Vagina (tissue), 2 donors: ENCODE measurements around the gene ASIC3. TPM values are rescaled to one million over a fixed set of nuclear protein-coding genes. Genes with fewer than 3 reads are reported as not detected.

Experiments used
- DNase-seq, 2 donors: peaks; one replicate each; pipeline ENCODE4 v3.0.0-alpha.2; 2017; ENCODE audit errors: extremely low spot score in 2 of 2
- H3K27ac ChIP-seq: fragments of 200-600 bp; sonication (generic); one replicate; pipeline ENCODE4 v1.5.1; 2019
- H3K27me3 ChIP-seq: fragments of 200-600 bp; sonication (generic); one replicate; pipeline ENCODE4 v1.5.1; 2019
- H3K36me3 ChIP-seq, 2 donors: fragments of 200-600 bp; sonication (generic); one replicate each; pipeline ENCODE4 v1.5.1; 2017 to 2019
- H3K4me1 ChIP-seq: fragments of 200-600 bp; sonication (generic); one replicate; pipeline ENCODE4 v1.5.1; 2019
- H3K4me3 ChIP-seq, 2 donors: fragments of 200-600 bp; sonication (generic); 1 replicate in 1 of 2; 2 replicates in 1 of 2; pipeline ENCODE4 v1.5.1; 2016 to 2019
- H3K9me3 ChIP-seq: fragments of 200-600 bp; sonication (generic); one replicate; pipeline ENCODE4 v1.5.1; 2019
- CTCF ChIP-seq, 3 experiments: fragments of 450-650 bp in 2 of 3; fragments of 200-600 bp in 1 of 3; sonication (generic) in 1 of 3; IDR thresholded peaks; one replicate each; pipeline ENCODE4 v1.5.1; 2017 to 2019; ENCODE audit warnings: antibody characterized with exemption in 3 of 3, mild to moderate bottlenecking in 2 of 3, moderate library complexity in 2 of 3
- POLR2A ChIP-seq, 2 donors: fragments of 450-650 bp; IDR thresholded peaks; one replicate each; pipeline ENCODE4 v1.6.1; 2017; ENCODE audit warnings: antibody characterized with exemption in 2 of 2, mild to moderate bottlenecking in 2 of 2, moderate library complexity in 2 of 2
- POLR2AphosphoS5 ChIP-seq, 2 donors: sonication (generic); formaldehyde crosslinking; IDR thresholded peaks; one replicate each; pipeline ENCODE4 v1.9.0; 2017; ENCODE audit warnings: antibody characterized with exemption in 2 of 2, mild to moderate bottlenecking in 2 of 2, low read depth in 1 of 2; ENCODE audit not compliant: insufficient read depth in 1 of 2
- intact Hi-C: fragments of 100-400 bp; cut with DNase I; formaldehyde crosslinking; loops from one replicate; pipeline ENCODE4 v1.15.1; 2023
- total RNA-seq: library from RNA; depleted of rRNA; stranded (reverse); fragments of >200 nt; gene quantifications from one replicate; pipeline ENCODE4 v1.2.3, GENCODE V29; 2016

ASIC3 gene
- total RNA-seq, 1 donor from 2014 or later: 3.7 TPM

DNA sequence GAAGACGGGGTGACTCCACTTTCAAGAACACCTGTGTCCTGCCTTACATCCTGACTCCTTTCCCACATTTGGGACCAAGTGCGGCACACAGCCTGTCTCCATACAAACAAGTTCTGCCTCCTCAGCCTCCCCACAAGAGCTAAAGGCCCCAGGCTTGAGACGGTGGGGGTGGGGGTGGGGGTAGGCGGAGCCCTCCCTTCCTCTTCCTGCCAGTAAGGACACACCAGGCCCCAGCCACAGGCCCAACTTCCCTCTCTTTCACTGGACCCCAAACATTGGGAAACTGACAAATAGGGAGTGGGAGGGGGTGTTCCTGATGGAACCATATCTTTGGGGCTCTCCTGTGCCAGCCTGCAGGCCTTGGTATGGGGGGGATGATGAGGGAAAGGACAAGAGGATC lies 4.8 kb downstream of the ASIC3 start:
- H3K27ac ChIP-seq: no peak overlapping the region
- no peak for DNase-seq
- intact Hi-C loops: loop anchor here (10.0 kb wide), 1 partner anchor 182 kb away; the partner anchor contains the start of gene CHPF2

DNA sequence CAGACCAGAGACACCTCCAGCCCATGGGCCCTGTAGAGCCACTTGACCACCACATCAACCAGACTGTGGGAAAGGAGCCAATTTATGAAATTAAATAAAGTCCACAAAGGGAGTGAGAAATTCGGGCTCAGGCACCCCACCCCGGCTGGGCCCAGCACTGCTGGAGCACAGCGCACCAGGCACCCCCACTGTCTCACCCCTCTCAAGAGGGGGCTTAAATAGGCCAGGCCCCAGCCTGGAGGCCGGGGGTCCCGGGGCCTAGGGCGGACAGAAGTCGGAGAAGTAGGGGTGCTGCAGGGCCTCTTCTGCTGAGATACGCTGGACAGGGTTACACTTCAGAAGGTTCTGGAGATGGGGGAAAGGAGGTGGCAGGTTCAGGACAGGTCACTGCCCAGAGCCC lies 5.4 kb downstream of the ASIC3 start:
- Histone ChIP-seq H3K36me3 (no peaks in the 10 kb centered on the region), H3K4me3 (no peak overlapping the region), H3K27ac (no peak overlapping the region), H3K4me1 (peaks cover 30% of the 10 kb centered on the region), H3K9me3 (no peaks in the 10 kb centered on the region), H3K27me3 (no peaks in the 10 kb centered on the region)
- intact Hi-C loops: loop anchor here (10.0 kb wide), 1 partner anchor 181 kb away; the partner anchor contains the start of gene CHPF2
- DNase-seq: no peak
- no peak for TF ChIP-seq CTCF (IDR thresholded peaks at IDR 0.05)

More for the DNA sequence above, 4.8 kb downstream of the ASIC3 start:
- no peak for TF ChIP-seq POLR2AphosphoS5 (IDR thresholded peaks at IDR 0.05; ENCODE audit: insufficient read depth in 1 of 2, low read depth in 1 of 2)
- TF ChIP-seq CTCF (IDR thresholded peaks at IDR 0.05): no peak
- no peak for TF ChIP-seq POLR2A (IDR thresholded peaks at IDR 0.05)
- no peaks in the 10 kb centered on the region for H3K9me3 ChIP-seq
- no peak overlapping the region for H3K4me3 ChIP-seq
- H3K27me3 ChIP-seq: no peaks in the 10 kb centered on the region
- H3K36me3 ChIP-seq: no peaks in the 10 kb centered on the region
- H3K4me1 ChIP-seq: peaks cover 24% of the 10 kb centered on the region

DNA sequence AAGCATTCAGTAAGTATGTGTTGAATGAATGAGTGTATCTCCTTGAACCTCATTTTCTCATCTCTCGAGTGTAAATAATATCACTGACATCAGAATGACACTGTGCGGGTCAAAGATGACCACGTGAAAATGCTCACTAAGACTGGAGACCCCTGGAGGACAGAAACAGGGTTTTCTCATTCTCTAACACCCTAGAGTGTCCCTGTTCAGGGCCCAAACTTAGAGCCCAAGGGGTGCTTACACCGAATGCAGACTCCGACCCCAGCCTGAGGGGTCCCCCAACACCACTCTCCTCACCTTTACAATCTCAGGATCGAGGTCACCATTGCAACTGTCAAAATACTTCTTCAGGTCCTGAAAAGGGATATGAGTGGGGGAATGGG lies 7.9 kb downstream of the ASIC3 start:
- H3K9me3 ChIP-seq: no peaks in the 10 kb centered on the region
- no peak for DNase-seq
- H3K27ac ChIP-seq: no peak overlapping the region
- TF ChIP-seq POLR2AphosphoS5 (IDR thresholded peaks at IDR 0.05; ENCODE audit: insufficient read depth in 1 of 2, low read depth in 1 of 2) (no peak), POLR2A (IDR thresholded peaks at IDR 0.05) (no peak), CTCF (IDR thresholded peaks at IDR 0.05) (no peak)
- H3K27me3 ChIP-seq: no peaks in the 10 kb centered on the region
- intact Hi-C loops: loop anchor here (10.0 kb wide), 1 partner anchor 179 kb away; the partner anchor contains the start of gene CHPF2
- peaks cover 42% of the 10 kb centered on the region for H3K4me1 ChIP-seq
- no peak overlapping the region for H3K4me3 ChIP-seq
- H3K36me3 ChIP-seq: no peaks in the 10 kb centered on the region

DNA sequence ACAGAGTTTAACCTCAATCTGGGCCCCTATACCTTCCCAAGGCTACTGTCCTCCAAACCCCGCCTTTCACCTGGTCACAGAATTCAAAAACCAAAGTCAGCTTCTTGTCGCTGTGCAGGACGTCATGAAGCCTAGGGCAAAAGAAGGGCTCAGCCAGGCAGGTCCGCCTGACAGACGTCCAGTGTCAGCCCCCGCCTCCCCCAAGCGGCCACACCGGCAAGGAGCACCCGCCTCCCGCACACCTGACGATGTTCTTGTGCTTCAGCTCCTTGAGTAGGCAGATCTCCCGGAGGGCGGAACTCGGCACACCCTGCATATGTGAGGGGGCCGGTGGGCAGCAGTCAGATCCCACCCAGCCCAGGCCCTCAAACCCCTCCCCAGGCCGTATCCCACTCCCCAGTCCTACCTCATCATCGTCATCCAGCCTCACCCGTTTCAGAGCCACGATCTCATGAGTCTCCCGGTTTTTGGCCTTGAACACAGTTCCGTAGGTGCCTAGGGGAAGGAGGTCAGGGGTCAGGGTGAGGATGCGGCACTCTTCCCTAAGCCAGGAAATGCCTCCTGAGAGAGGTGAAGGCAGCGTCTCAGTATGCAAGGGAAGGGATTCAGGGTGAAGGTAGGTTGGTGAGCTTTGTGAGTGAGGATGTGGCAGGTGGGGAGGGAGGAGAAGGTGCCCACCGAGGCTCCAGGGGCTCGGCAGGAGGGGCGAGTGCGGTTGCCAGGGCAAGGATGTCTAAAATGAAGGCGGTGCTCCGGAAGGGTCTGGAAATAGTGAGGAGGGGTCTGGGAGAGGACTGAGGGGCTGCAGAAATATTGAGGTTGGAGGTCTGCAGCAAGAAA lies 8.6 kb downstream of the ASIC3 start:
- peak overlapping the region; percentile 87 to 91 for H3K4me3 ChIP-seq
- TF ChIP-seq POLR2AphosphoS5 (IDR thresholded peaks at IDR 0.05; ENCODE audit: insufficient read depth in 1 of 2, low read depth in 1 of 2): no peak
- TF ChIP-seq POLR2A (IDR thresholded peaks at IDR 0.05): no peak
- no peak for TF ChIP-seq CTCF (IDR thresholded peaks at IDR 0.05)
- H3K27me3 ChIP-seq: no peaks in the 10 kb centered on the region
- DNase-seq: no peak
- H3K4me1 ChIP-seq: peaks cover 44% of the 10 kb centered on the region
- H3K36me3 ChIP-seq: no peaks in the 10 kb centered on the region
- peak overlapping the region; percentile 99 for H3K27ac ChIP-seq
- intact Hi-C loops: loop anchor here (10.0 kb wide), 1 partner anchor 178 kb away; the partner anchor contains the start of gene CHPF2
- no peaks in the 10 kb centered on the region for H3K9me3 ChIP-seq

DNA sequence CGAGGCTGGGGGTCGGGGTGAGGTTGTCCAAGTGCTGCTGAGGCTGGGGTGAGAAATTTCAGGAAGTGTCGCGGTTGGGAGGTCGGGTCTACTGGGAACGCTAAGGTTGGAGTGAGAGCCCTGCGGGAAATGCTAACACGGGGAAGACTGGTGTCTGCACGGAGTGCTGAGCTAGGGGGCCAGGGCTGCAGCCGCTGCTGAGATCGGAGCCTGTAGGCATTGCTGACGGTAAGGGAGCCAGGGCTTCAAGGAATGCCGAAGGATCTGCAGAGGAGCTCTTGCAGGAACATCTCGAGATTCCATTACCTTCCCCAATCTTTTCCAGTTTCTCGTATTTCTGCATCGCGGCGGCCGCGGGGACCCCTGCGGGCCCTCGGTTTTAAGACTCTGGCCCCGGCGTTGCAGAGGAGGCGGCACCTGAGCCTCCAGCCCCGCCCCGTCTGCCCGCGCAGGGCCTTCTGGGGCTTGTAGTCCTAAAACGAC lies 9.2 kb downstream of the ASIC3 start, which contains the start of gene CDK5:
CDK5 (minus strand) TSS at position 392 of the 483 bp plus-strand sequence; CDS start at position 343, 49 bp downstream.
- Histone ChIP-seq H3K27me3 (no peaks in the 10 kb centered on the region), H3K4me3 (peak within 1 kb of the TSS; percentile 87 to 91), H3K9me3 (no peaks in the 10 kb centered on the region), H3K27ac (peak within 1 kb of the TSS; percentile 99), H3K36me3 (no peaks in the 10 kb centered on the region), H3K4me1 (peaks cover 50% of the 10 kb centered on the region)
- TF ChIP-seq CTCF (IDR thresholded peaks at IDR 0.05): no peak
- TF ChIP-seq POLR2A (IDR thresholded peaks at IDR 0.05): no peak
- no peak for TF ChIP-seq POLR2AphosphoS5 (IDR thresholded peaks at IDR 0.05; ENCODE audit: insufficient read depth in 1 of 2, low read depth in 1 of 2)
- intact Hi-C loops: loop anchor here (10.0 kb wide), 1 partner anchor 177 kb away; the partner anchor contains the start of gene CHPF2
- DNase-seq: no peak
